HL-60 (cell line): Measurements from ENCODE around the gene ARPP21.

Experiments used
- GABPA ChIP-seq: IDR thresholded peaks from 2 replicates; pipeline ENCODE4 v1.6.1; 2012; ENCODE audit warnings: low read depth
- POLR2AphosphoS5 ChIP-seq: IDR thresholded peaks from 2 replicates; pipeline ENCODE4 v1.6.1; 2012; ENCODE audit warnings: low read depth
- TF ChIP-seq, protein P1 (sequence below): IDR thresholded peaks from one replicate; pipeline ENCODE4 v1.5.1; 2011; ENCODE audit warnings: low read length, control low read depth, inconsistent platforms; ENCODE audit not compliant: insufficient read depth
- TF ChIP-seq, protein P2 (sequence below): IDR thresholded peaks from 2 replicates; pipeline ENCODE4 v1.6.1; 2012; ENCODE audit warnings: low read depth; ENCODE audit not compliant: insufficient replicate concordance

DNA sequence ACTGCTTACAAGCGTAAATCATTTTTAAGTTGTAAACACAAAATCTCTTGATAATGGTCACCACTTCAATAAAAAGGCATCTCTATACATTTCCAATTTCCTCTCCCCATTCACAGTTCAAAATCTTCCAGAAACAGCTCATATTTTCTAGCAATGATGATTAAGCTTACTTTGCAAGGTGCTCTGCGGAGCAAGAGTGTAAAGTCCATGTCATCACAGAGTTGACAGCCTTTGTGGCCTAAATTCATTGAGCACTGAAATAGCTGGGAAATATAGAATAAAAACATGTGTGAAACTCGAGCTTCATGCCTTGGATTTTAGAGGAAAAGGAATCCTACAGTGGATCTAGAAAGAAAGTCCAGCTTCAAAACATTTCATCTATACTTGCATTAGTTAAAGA lies 41.8 kb upstream of the ARPP21 start:
- TF ChIP-seq POLR2AphosphoS5 (no peak), GABPA (no peak)
- TF ChIP-seq, protein P1, sequence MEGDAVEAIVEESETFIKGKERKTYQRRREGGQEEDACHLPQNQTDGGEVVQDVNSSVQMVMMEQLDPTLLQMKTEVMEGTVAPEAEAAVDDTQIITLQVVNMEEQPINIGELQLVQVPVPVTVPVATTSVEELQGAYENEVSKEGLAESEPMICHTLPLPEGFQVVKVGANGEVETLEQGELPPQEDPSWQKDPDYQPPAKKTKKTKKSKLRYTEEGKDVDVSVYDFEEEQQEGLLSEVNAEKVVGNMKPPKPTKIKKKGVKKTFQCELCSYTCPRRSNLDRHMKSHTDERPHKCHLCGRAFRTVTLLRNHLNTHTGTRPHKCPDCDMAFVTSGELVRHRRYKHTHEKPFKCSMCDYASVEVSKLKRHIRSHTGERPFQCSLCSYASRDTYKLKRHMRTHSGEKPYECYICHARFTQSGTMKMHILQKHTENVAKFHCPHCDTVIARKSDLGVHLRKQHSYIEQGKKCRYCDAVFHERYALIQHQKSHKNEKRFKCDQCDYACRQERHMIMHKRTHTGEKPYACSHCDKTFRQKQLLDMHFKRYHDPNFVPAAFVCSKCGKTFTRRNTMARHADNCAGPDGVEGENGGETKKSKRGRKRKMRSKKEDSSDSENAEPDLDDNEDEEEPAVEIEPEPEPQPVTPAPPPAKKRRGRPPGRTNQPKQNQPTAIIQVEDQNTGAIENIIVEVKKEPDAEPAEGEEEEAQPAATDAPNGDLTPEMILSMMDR, result no peak
- TF ChIP-seq, protein P2, sequence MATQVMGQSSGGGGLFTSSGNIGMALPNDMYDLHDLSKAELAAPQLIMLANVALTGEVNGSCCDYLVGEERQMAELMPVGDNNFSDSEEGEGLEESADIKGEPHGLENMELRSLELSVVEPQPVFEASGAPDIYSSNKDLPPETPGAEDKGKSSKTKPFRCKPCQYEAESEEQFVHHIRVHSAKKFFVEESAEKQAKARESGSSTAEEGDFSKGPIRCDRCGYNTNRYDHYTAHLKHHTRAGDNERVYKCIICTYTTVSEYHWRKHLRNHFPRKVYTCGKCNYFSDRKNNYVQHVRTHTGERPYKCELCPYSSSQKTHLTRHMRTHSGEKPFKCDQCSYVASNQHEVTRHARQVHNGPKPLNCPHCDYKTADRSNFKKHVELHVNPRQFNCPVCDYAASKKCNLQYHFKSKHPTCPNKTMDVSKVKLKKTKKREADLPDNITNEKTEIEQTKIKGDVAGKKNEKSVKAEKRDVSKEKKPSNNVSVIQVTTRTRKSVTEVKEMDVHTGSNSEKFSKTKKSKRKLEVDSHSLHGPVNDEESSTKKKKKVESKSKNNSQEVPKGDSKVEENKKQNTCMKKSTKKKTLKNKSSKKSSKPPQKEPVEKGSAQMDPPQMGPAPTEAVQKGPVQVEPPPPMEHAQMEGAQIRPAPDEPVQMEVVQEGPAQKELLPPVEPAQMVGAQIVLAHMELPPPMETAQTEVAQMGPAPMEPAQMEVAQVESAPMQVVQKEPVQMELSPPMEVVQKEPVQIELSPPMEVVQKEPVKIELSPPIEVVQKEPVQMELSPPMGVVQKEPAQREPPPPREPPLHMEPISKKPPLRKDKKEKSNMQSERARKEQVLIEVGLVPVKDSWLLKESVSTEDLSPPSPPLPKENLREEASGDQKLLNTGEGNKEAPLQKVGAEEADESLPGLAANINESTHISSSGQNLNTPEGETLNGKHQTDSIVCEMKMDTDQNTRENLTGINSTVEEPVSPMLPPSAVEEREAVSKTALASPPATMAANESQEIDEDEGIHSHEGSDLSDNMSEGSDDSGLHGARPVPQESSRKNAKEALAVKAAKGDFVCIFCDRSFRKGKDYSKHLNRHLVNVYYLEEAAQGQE, result no peak
